ENCODE measurements around the gene MGST2. TPM values are rescaled to one million over a fixed set of nuclear protein-coding genes. Genes with fewer than 3 reads are reported as not detected.

Gene MGST2
- total RNA-seq, 6 experiments from 2014 or later = 5.0 to 11.4 (median 5.7) TPM

GRCh38 chr4:139682741-139683151, 17.1 kb downstream of the MGST2 start:
- no peak for DNase-seq
- Mint-ChIP-seq H3K4me3 (no peak overlapping the region), H3K4me1 (ENCODE audit: low read depth) (peaks cover 20% of the 10 kb centered on the region), H3K27me3 (ENCODE audit: insufficient read depth) (no peaks in the 10 kb centered on the region; the same call in 1 of the 2 replicates), H3K9me3 (no peaks in the 10 kb centered on the region), H3K36me3 (ENCODE audit: low read depth) (peaks cover 6% of the 10 kb centered on the region), H3K27ac (no peak overlapping the region)
- TF ChIP-seq CTCF (IDR thresholded peaks at IDR 0.05) = no peak

- H3K36me3 Mint-ChIP-seq (ENCODE audit: low read depth) = peaks cover 6% of the 10 kb centered on the region
- DNase-seq = no peak
- no peaks in the 10 kb centered on the region for H3K9me3 Mint-ChIP-seq
- no peak overlapping the region for H3K27ac Mint-ChIP-seq
- TF ChIP-seq CTCF (IDR thresholded peaks at IDR 0.05) = no peak
- H3K4me3 Mint-ChIP-seq = no peak overlapping the region
- H3K27me3 Mint-ChIP-seq (ENCODE audit: insufficient read depth) = no peaks in the 10 kb centered on the region; the same call in none of the 2 replicates
- peaks cover 20% of the 10 kb centered on the region for H3K4me1 Mint-ChIP-seq (ENCODE audit: low read depth)
These were observed 18.7 kb downstream of the MGST2 start for GRCh38 chr4:139684351-139684750.

- H3K36me3 Mint-ChIP-seq (ENCODE audit: low read depth) = peaks cover 6% of the 10 kb centered on the region; the same call in 1 of the 2 replicates
- no peaks in the 10 kb centered on the region for H3K9me3 Mint-ChIP-seq
- H3K4me1 Mint-ChIP-seq (ENCODE audit: low read depth) = peaks cover 20% of the 10 kb centered on the region
- H3K27me3 Mint-ChIP-seq (ENCODE audit: insufficient read depth) = no peaks in the 10 kb centered on the region; the same call in none of the 2 replicates
- H3K4me3 Mint-ChIP-seq = no peak overlapping the region
- TF ChIP-seq CTCF (IDR thresholded peaks at IDR 0.05) = no peak
- DNase-seq = no peak
- H3K27ac Mint-ChIP-seq = no peak overlapping the region
These were observed 19.6 kb downstream of the MGST2 start for GRCh38 chr4:139685180-139685579.

GRCh38 chr4:139686130-139686529, 20.5 kb downstream of the MGST2 start:
- TF ChIP-seq CTCF (IDR thresholded peaks at IDR 0.05) = no peak
- peaks cover 6% of the 10 kb centered on the region; the same call in 1 of the 2 replicates for H3K36me3 Mint-ChIP-seq (ENCODE audit: low read depth)
- no peaks in the 10 kb centered on the region for H3K9me3 Mint-ChIP-seq
- H3K27ac Mint-ChIP-seq = no peak overlapping the region
- peaks cover under 1% of the 10 kb centered on the region for H3K27me3 Mint-ChIP-seq (ENCODE audit: insufficient read depth)
- no peak overlapping the region for H3K4me3 Mint-ChIP-seq
- no peak for DNase-seq
- H3K4me1 Mint-ChIP-seq (ENCODE audit: low read depth) = peaks cover 20% of the 10 kb centered on the region

- Mint-ChIP-seq H3K27ac (no peak overlapping the region), H3K27me3 (ENCODE audit: insufficient read depth) (peaks cover 4% of the 10 kb centered on the region), H3K4me1 (ENCODE audit: low read depth) (peaks cover 20% of the 10 kb centered on the region), H3K9me3 (no peaks in the 10 kb centered on the region), H3K36me3 (ENCODE audit: low read depth) (peaks cover 6% of the 10 kb centered on the region; the same call in 1 of the 2 replicates), H3K4me3 (no peak overlapping the region)
- TF ChIP-seq CTCF (IDR thresholded peaks at IDR 0.05) = no peak
- no peak for DNase-seq
These were observed 21.4 kb downstream of the MGST2 start for GRCh38 chr4:139686988-139687387.
